Posterior vena cava (tissue), 2 donors: ENCODE results near the gene BRAT1. TPM values are rescaled to one million over a fixed set of nuclear protein-coding genes. Genes with fewer than 3 reads are reported as not detected.
A peak's percentile ranks its signal among the peaks of the same experiment; 100 is the strongest.

Experiments
- DNase-seq: peaks from one replicate; pipeline ENCODE4 v3.0.0-alpha.2; 2020; ENCODE audit warnings: low spot score
- intact Hi-C, 2 donors: fragments of 100-400 bp; cut with DNase I; formaldehyde crosslinking; loops; one replicate each; pipeline versions ENCODE4 v1.14.1 to v1.14.2; 2022 to 2023
- total RNA-seq, 2 donors: library from RNA; stranded (reverse); fragmentation: NEBNext Ultra II Directional; extraction: Animal tissue kit (Norgen Biotek cat#: 25700); gene quantifications; one replicate each; pipeline ENCODE4 v1.2.1, GENCODE V29; 2021
- donor health status: DM: yes; HTN: yes; CAD: no.
- donor health status: DM: yes; HTN: yes; CAD: no.

BRAT1 gene
- total RNA-seq, 2 donors from 2014 or later = 16.3 to 17.2 TPM

- intact Hi-C loops = no loop called here
- DNase-seq = no peak
Measured at GRCh38 chr7:2520131-2520760, 35.1 kb downstream of the BRAT1 start.

GRCh38 chr7:2519119-2519930, 36.0 kb downstream of the BRAT1 start, which contains the start of gene LFNG:
Gene LFNG, plus strand, starts transcription at chr7:2519774. Its CDS starts 88 bp downstream, at chr7:2519862.
- intact Hi-C loops = no loop called here
- peak; percentile 95 for DNase-seq

GRCh38 chr7:2518737-2519118, 36.6 kb downstream of the BRAT1 start:
- no peak for DNase-seq
- intact Hi-C loops = no loop called here

GRCh38 chr7:2517678-2518507, 37.4 kb downstream of the BRAT1 start:
- no peak for DNase-seq
- intact Hi-C loops = no loop called here

GRCh38 chr7:2517026-2517425, 38.3 kb downstream of the BRAT1 start:
- DNase-seq = no peak
- intact Hi-C loops = no loop called here

GRCh38 chr7:2516194-2516555, 39.1 kb downstream of the BRAT1 start:
- intact Hi-C loops = no loop called here

GRCh38 chr7:2515424-2516193, 39.7 kb downstream of the BRAT1 start:
- intact Hi-C loops = no loop called here
- DNase-seq = no peak

More at GRCh38 chr7:2516194-2516555, 39.1 kb downstream of the BRAT1 start:
- no peak for DNase-seq

- intact Hi-C loops = no loop called here
Measured at GRCh38 chr7:2514473-2515423, 40.6 kb downstream of the BRAT1 start.

GRCh38 chr7:2513702-2514101, 41.6 kb downstream of the BRAT1 start:
- intact Hi-C loops = no loop called here
- no peak for DNase-seq

More at GRCh38 chr7:2514473-2515423, 40.6 kb downstream of the BRAT1 start:
- DNase-seq = no peak

- intact Hi-C loops = no loop called here
- no peak for DNase-seq
Measured at GRCh38 chr7:2512713-2513112, 42.6 kb downstream of the BRAT1 start.

GRCh38 chr7:2512179-2512661, 43.1 kb downstream of the BRAT1 start:
- DNase-seq = no peak
- intact Hi-C loops = no loop called here

GRCh38 chr7:2511769-2512168, 43.6 kb downstream of the BRAT1 start:
- DNase-seq = no peak
- intact Hi-C loops = no loop called here

- no peak for DNase-seq
- intact Hi-C loops = no loop called here
Measured at GRCh38 chr7:2510909-2511768, 44.2 kb downstream of the BRAT1 start.

GRCh38 chr7:2510130-2510776, 45.1 kb downstream of the BRAT1 start:
- intact Hi-C loops = no loop called here
- no peak for DNase-seq

GRCh38 chr7:2509298-2509906, 45.9 kb downstream of the BRAT1 start:
- intact Hi-C loops = no loop called here
- no peak for DNase-seq
